Measurements from ENCODE around the gene COX8C.

- TF ChIP-seq POLR2A (IDR thresholded peaks at IDR 0.05) (no peak), CTCF (IDR thresholded peaks at IDR 0.05) (no peak)
These were observed 44.0 kb upstream of the COX8C start for GRCh38 chr14:93302688-93303581.

Data from testis (tissue), 2 donors.